SJSA1 (cell line): ENCODE results near the gene SLC6A8. TPM values are rescaled to one million over a fixed set of nuclear protein-coding genes. Genes with fewer than 3 reads are reported as not detected.

Experiments used
- DNase-seq, 2 experiments: peaks; one replicate each; pipeline ENCODE4 v3.0.0-alpha.2; 2015 to 2020; ENCODE audit warnings: low spot score in 2 of 2, low read depth in 1 of 2
- H3K27ac ChIP-seq: fragments of 250-450 bp; sonication (Bioruptor Pico); 2 replicates; pipeline ENCODE4 v1.5.1; 2020; ENCODE audit warnings: mild to moderate bottlenecking, moderate library complexity
- H3K27me3 ChIP-seq: fragments of 250-450 bp; sonication (Bioruptor Pico); replicated peaks from 2 replicates; pipeline ENCODE4 v1.5.1; 2020; ENCODE audit warnings: mild to moderate bottlenecking, moderate library complexity
- H3K36me3 ChIP-seq: fragments of 250-450 bp; sonication (Bioruptor Pico); 2 replicates; pipeline ENCODE4 v1.5.1; 2020; ENCODE audit warnings: mild to moderate bottlenecking
- H3K4me1 ChIP-seq: fragments of 250-450 bp; sonication (Bioruptor Pico); replicated peaks from 2 replicates; pipeline ENCODE4 v1.6.1; 2021; ENCODE audit warnings: mild to moderate bottlenecking
- H3K4me3 ChIP-seq: fragments of 250-450 bp; sonication (Bioruptor Pico); 2 replicates; pipeline ENCODE4 v1.5.1; 2020; ENCODE audit warnings: mild to moderate bottlenecking
- H3K9me3 ChIP-seq: fragments of 250-450 bp; sonication (Bioruptor Pico); replicated peaks from 2 replicates; pipeline ENCODE4 v1.5.1; 2020; ENCODE audit warnings: mild to moderate bottlenecking
- total RNA-seq: library from RNA; depleted of rRNA; stranded (reverse); fragments of >200 nt; shearing (Covaris generic); gene quantifications from 2 replicates; pipeline ENCODE4 v1.2.3, GENCODE V29; 2014

SLC6A8 gene
- total RNA-seq, 1 experiment from 2014 or later = 2.7 TPM

GRCh38 chrX:153709726-153710674, 22.3 kb downstream of the SLC6A8 start:
- DNase-seq = no peak
- H3K27ac ChIP-seq = no peak overlapping the region
- H3K9me3 ChIP-seq = no peaks in the 10 kb centered on the region
- peaks cover 12% of the 10 kb centered on the region for H3K36me3 ChIP-seq
- H3K27me3 ChIP-seq = no peaks in the 10 kb centered on the region
- no peaks in the 10 kb centered on the region for H3K4me1 ChIP-seq
- no peak overlapping the region for H3K4me3 ChIP-seq

GRCh38 chrX:153714256-153714655, 26.5 kb downstream of the SLC6A8 start:
- no peak overlapping the region for H3K4me3 ChIP-seq
- DNase-seq = no peak
- no peak overlapping the region for H3K27ac ChIP-seq
- H3K36me3 ChIP-seq = peaks cover 25% of the 10 kb centered on the region
- no peaks in the 10 kb centered on the region for H3K9me3 ChIP-seq
- H3K27me3 ChIP-seq = no peaks in the 10 kb centered on the region
- no peaks in the 10 kb centered on the region for H3K4me1 ChIP-seq

DNA sequence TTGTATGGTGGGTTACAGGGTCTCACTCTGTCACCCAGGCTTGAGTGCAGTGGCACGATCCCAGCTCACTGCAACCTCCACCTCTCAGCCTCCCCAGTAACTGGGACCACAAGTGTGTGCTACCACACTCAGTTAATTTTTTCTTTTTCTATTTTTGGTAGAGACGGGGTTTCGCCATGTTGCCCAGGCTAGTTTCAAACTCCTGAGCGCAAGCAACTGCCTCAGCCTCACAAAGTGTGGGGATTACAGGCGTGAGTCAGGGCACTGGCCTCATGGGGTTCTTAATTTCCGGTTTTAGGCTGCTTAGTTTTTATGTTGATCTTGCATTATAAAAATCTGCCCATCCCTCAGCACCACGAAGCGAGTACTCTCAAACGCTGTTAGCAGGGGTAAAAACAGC, 29.7 kb downstream of the SLC6A8 start:
- peaks cover 47% of the 10 kb centered on the region for H3K36me3 ChIP-seq
- no peak overlapping the region for H3K4me3 ChIP-seq
- H3K27me3 ChIP-seq = no peaks in the 10 kb centered on the region
- no peaks in the 10 kb centered on the region for H3K9me3 ChIP-seq
- DNase-seq = no peak
- 0 out of 2 replicates have a peak, but pooled peaks cover under 1% of the 10 kb centered on the region for H3K4me1 ChIP-seq
- H3K27ac ChIP-seq = no peak overlapping the region

GRCh38 chrX:153719238-153719637, 31.5 kb downstream of the SLC6A8 start:
- H3K36me3 ChIP-seq = peaks cover 53% of the 10 kb centered on the region
- DNase-seq = no peak
- H3K4me1 ChIP-seq = peaks cover 8% of the 10 kb centered on the region; the same call in 1 of the 2 replicates
- no peaks in the 10 kb centered on the region for H3K9me3 ChIP-seq
- H3K27me3 ChIP-seq = no peaks in the 10 kb centered on the region
- H3K27ac ChIP-seq = no peak overlapping the region
- no peak overlapping the region for H3K4me3 ChIP-seq

DNA sequence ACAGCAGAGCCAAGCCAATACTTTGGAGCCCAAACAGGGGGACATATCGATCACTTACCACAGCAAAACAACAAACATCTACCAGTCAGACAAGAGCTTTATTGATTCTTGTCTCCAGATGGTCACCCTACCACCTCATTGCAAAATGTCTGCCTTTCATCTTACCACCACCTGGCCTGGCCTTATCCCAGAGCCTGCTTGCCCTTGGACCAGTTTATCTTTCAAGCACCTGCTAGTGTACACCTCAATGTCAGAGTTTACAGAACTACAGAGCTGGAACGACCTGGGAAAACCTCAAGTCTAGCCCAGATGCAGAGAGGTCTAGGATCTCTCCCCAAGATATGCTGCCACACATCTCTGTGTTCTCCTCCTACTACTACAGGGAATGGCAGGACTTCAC, 32.0 kb downstream of the SLC6A8 start:
- H3K4me3 ChIP-seq = no peak overlapping the region
- H3K36me3 ChIP-seq = peaks cover 50% of the 10 kb centered on the region
- no peak overlapping the region for H3K27ac ChIP-seq
- no peaks in the 10 kb centered on the region for H3K27me3 ChIP-seq
- no peak for DNase-seq
- H3K4me1 ChIP-seq = peaks cover 9% of the 10 kb centered on the region
- H3K9me3 ChIP-seq = no peaks in the 10 kb centered on the region

DNA sequence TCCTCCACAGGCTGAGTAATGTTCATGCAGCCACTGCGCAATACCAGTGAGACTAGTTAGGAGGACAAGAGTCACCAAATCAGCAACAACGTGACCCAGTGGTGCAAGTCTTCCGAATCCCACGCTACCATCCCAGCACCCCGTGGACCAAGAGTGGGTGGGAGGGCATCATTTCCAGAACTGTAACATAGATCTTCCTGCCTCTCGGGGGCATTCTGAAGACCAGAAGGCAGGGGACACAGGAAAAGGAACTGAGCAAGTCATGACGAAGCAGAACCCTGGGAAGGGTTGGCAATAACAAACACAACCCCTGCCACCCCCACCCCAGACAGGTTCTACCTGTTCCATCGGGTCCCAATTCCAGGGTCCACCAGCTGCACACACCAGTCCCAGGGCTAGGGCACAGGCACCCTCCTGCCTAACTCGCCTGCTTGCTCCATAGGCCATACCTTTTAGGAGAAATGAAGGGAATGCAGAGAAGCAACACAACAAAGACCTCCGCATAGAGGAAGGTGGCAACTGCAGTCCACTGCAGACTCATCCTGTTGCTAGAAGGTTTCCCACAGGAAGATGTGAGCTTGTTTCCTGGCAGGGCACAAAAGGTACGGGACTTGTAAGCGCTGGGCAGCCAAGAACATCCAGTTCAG, 35.1 kb downstream of the SLC6A8 start:
- no peak for DNase-seq

GRCh38 chrX:153723351-153724251, 35.9 kb downstream of the SLC6A8 start:
- Histone ChIP-seq H3K4me1 (peaks cover 35% of the 10 kb centered on the region), H3K36me3 (peaks cover 35% of the 10 kb centered on the region), H3K27ac (peak overlapping the region; percentile 55), H3K27me3 (no peaks in the 10 kb centered on the region), H3K9me3 (no peaks in the 10 kb centered on the region), H3K4me3 (peak overlapping the region; percentile 73)
- peak in 1 of 2 experiments; percentile 62 for DNase-seq

More for the DNA sequence above, 35.1 kb downstream of the SLC6A8 start:
- peak overlapping the region; percentile 73 for H3K4me3 ChIP-seq
- peaks cover 35% of the 10 kb centered on the region for H3K4me1 ChIP-seq
- H3K27me3 ChIP-seq = no peaks in the 10 kb centered on the region
- no peaks in the 10 kb centered on the region for H3K9me3 ChIP-seq
- H3K27ac ChIP-seq = peak overlapping the region; percentile 55
- peaks cover 36% of the 10 kb centered on the region for H3K36me3 ChIP-seq

DNA sequence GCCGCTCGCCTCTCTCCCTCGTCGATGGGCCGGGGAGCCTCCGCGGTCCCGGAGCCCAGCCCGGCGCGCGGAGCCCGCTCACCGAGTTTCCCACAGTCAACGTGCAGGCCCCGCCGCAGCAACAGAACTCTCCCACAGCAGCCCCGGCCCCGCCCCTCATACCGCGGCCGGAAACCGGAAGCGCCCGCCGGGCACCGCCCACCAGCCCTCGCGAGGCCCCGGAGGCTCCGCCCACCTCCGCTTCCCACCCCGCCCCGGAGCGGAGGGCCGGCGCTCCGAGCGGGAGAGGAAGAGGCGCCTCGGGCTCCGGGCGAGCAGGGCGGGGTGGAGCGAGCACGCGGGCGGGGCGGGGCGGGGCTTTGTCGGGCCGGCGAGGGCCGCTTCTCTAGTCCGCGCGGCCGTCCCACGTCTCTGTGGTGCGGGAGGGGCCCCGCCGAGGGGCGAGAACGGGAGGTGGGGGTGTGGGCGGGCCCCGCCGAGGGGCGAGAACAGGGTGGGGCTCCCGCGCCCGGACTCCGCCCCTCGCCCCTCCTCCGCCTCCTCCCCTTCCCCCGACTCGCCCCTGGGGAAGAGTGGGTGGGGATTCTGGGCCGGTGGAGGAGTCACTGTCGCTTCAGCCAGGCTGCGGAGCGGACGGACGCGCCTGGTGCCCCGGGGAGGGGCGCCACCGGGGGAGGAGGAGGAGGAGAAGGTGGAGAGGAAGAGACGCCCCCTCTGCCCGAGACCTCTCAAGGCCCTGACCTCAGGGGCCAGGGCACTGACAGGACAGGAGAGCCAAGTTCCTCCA, 36.7 kb downstream of the SLC6A8 start, which contains the start of the genes ABCD1 and BCAP31:
Gene ABCD1, plus strand, starts transcription at position 605 of the 787 bp plus-strand sequence. CDS start 411 bp downstream, outside the sequence.
Gene BCAP31, minus strand, starts transcription at position 136 of the 787 bp plus-strand sequence. CDS start 1,143 bp downstream, outside the sequence.
- Histone ChIP-seq H3K4me3 (peak within 1 kb of the TSS; percentile 73), H3K27ac (peak within 1 kb of the TSS; percentile 55), H3K9me3 (no peaks in the 10 kb centered on the region), H3K27me3 (no peaks in the 10 kb centered on the region), H3K36me3 (peaks cover 32% of the 10 kb centered on the region), H3K4me1 (peaks cover 35% of the 10 kb centered on the region)
- peak; percentile 88 to 90 for DNase-seq

- peak overlapping the region; percentile 55; the same call in 1 of the 2 replicates for H3K27ac ChIP-seq
These were observed 37.5 kb downstream of the SLC6A8 start for GRCh38 chrX:153725039-153725831.

GRCh38 chrX:153725832-153726285, 38.1 kb downstream of the SLC6A8 start:
- DNase-seq = no peak
- Histone ChIP-seq H3K27ac (peak overlapping the region; percentile 69; the same call in 1 of the 2 replicates), H3K36me3 (peaks cover 20% of the 10 kb centered on the region), H3K27me3 (no peaks in the 10 kb centered on the region), H3K4me3 (no peak overlapping the region), H3K9me3 (no peaks in the 10 kb centered on the region), H3K4me1 (peaks cover 35% of the 10 kb centered on the region)

More at GRCh38 chrX:153725039-153725831, 37.5 kb downstream of the SLC6A8 start:
- Histone ChIP-seq H3K27me3 (no peaks in the 10 kb centered on the region), H3K4me3 (peak overlapping the region; percentile 73), H3K36me3 (peaks cover 25% of the 10 kb centered on the region), H3K4me1 (peaks cover 35% of the 10 kb centered on the region), H3K9me3 (no peaks in the 10 kb centered on the region)
- DNase-seq = no peak

GRCh38 chrX:153726286-153727122, 38.8 kb downstream of the SLC6A8 start:
- Histone ChIP-seq H3K4me1 (peaks cover 35% of the 10 kb centered on the region), H3K27ac (peak overlapping the region; percentile 69), H3K4me3 (0 out of 2 replicates have a peak overlapping the region, but pooled peaks have one; percentile 9), H3K27me3 (no peaks in the 10 kb centered on the region), H3K9me3 (no peaks in the 10 kb centered on the region), H3K36me3 (peaks cover 19% of the 10 kb centered on the region)
- peak; percentile 52 to 57 for DNase-seq
